IPS-18c (cell line): ENCODE measurements around the gene GFAP.

Source experiments
- H3K4me3 ChIP-seq: 2 replicates; pipeline ENCODE4 v1.7.0; 2013; ENCODE audit warnings: low read depth, mild to moderate bottlenecking, low read length, moderate library complexity; ENCODE audit not compliant: insufficient read depth
- H3K9me3 ChIP-seq: one replicate; pipeline ENCODE4 v1.6.1; 2013; ENCODE audit warnings: mild to moderate bottlenecking, low read length, moderate library complexity; ENCODE audit not compliant: control insufficient read depth, insufficient read depth

GFAP gene

GRCh38 chr17:44907729-44908470 lies 7.4 kb downstream of the GFAP start:
- no peaks in the 10 kb centered on the region for H3K9me3 ChIP-seq
- no peak overlapping the region for H3K4me3 ChIP-seq

GRCh38 chr17:44906763-44907728 lies 8.3 kb downstream of the GFAP start:
- Histone ChIP-seq H3K4me3 (no peak overlapping the region), H3K9me3 (no peaks in the 10 kb centered on the region)

GRCh38 chr17:44906010-44906646 lies 9.2 kb downstream of the GFAP start:
- Histone ChIP-seq H3K4me3 (no peak overlapping the region), H3K9me3 (no peaks in the 10 kb centered on the region)

GRCh38 chr17:44905006-44906000 lies 10.0 kb downstream of the GFAP start:
- H3K9me3 ChIP-seq, result no peaks in the 10 kb centered on the region
- H3K4me3 ChIP-seq, result no peak overlapping the region

- Histone ChIP-seq H3K4me3 (no peak overlapping the region), H3K9me3 (no peaks in the 10 kb centered on the region)
These were observed 11.0 kb downstream of the GFAP start for GRCh38 chr17:44904001-44904984.

- Histone ChIP-seq H3K9me3 (no peaks in the 10 kb centered on the region), H3K4me3 (no peak overlapping the region)
These were observed 12.2 kb downstream of the GFAP start for GRCh38 chr17:44903012-44903685.

- Histone ChIP-seq H3K9me3 (no peaks in the 10 kb centered on the region), H3K4me3 (no peak overlapping the region)
These were observed 13.1 kb downstream of the GFAP start for GRCh38 chr17:44902135-44902760.

GRCh38 chr17:44901411-44901921 lies 13.8 kb downstream of the GFAP start:
- Histone ChIP-seq H3K9me3 (no peaks in the 10 kb centered on the region), H3K4me3 (no peak overlapping the region)

- Histone ChIP-seq H3K4me3 (no peak overlapping the region), H3K9me3 (no peaks in the 10 kb centered on the region)
These were observed 14.4 kb downstream of the GFAP start for GRCh38 chr17:44900894-44901293.

- Histone ChIP-seq H3K4me3 (peak within 1 kb of the TSS; percentile 87), H3K9me3 (no peaks in the 10 kb centered on the region)
These were observed 16.1 kb downstream of the GFAP start, which contains the start of gene EFTUD2 for GRCh38 chr17:44899074-44899782. Gene EFTUD2 (minus strand): TSS chr17:44899445. CDS start chr17:44894521, 4,924 bp downstream.

GRCh38 chr17:44898768-44899073 lies 16.6 kb downstream of the GFAP start:
- Histone ChIP-seq H3K4me3 (peak overlapping the region; percentile 87), H3K9me3 (no peaks in the 10 kb centered on the region)

GRCh38 chr17:44894642-44895041 lies 20.7 kb downstream of the GFAP start:
- H3K4me3 ChIP-seq, result no peak overlapping the region

GRCh38 chr17:44892250-44892649 lies 23.1 kb downstream of the GFAP start:
- H3K9me3 ChIP-seq, result peaks cover 2% of the 10 kb centered on the region
- no peak overlapping the region for H3K4me3 ChIP-seq

More at GRCh38 chr17:44894642-44895041, 20.7 kb downstream of the GFAP start:
- no peaks in the 10 kb centered on the region for H3K9me3 ChIP-seq

- no peak overlapping the region for H3K4me3 ChIP-seq
- peaks cover 4% of the 10 kb centered on the region for H3K9me3 ChIP-seq
These were observed 26.3 kb downstream of the GFAP start for GRCh38 chr17:44889003-44889402.
